HG03432 (cell line): Measurements from ENCODE around the gene CXCL3.

ENCODE experiments used
- ATAC-seq: cut with Tn5 transposase; IDR thresholded peaks from one replicate; pipeline ENCODE4 v1.9.1; 2021; ENCODE audit warnings: mild to moderate bottlenecking, moderate library complexity; ENCODE audit not compliant: unreplicated experiment

The CXCL3 gene

DNA sequence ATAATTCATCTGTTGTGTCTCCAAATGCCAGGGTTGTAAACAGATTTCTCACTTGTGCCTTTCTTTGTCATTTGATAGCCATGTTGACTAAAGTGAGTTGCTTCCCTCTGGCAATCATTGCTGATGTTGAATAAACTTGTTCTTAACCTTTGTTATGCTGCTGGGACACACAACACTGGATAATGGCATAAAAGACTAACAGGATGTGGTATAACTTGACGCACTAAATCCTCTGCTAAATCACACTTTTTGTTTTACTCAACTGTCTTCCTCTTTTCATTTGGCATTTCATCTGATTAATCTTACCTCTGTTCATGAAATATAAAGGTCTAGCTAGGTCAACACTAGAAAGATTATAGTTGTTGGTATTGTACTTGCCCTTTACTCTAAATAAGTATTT, 22.4 kb downstream of the CXCL3 start:
- no peak for ATAC-seq

DNA sequence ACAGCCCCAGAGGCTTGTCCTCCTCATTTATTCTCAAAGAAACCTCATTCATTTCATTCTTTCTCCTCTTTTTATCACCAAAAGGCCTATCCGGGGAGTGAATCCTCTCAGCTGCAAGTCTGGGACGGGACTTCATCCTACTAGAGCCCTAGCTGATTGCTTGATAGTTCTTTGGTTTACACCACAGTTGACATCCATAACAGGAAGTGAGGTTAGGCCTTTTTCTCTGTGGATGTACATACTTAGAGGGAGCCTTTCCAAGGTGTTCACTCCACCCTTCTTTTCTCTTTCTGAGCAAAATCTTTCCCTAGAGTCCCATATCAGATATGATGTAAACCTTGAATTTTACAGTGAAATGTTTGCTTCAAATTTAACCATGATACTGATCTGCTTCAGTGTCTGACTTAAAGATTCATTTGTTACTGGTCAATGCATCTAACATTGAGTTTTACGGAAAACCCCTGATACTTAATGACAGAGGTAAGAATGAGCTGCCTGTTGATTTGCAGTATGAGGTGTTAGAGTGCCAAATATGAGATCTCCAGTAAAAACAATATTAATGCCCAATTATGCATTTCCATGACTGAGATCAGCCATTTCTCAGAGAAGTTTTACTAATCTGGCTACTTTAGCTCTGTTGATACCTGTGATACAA, 23.2 kb downstream of the CXCL3 start:
- no peak for ATAC-seq

DNA sequence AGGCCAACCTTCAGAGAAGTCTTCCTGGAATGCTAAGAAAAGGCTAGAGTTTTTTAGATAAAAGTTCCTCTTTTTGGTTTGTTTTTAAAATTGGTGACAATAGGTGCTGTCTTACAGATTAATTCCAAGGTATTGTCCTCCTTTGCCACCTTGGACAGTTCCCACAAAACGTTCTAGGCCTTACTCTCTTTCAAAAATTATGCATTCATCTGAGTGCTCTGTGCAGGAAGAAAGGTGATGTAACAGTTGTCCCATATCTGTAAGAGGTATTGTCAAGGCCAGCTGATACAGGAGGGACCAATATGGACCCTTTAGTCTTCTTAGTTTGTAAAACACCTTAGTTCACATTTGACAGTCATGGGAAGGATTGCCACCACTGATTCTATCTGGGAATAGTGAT, 24.2 kb downstream of the CXCL3 start:
- no peak for ATAC-seq

DNA sequence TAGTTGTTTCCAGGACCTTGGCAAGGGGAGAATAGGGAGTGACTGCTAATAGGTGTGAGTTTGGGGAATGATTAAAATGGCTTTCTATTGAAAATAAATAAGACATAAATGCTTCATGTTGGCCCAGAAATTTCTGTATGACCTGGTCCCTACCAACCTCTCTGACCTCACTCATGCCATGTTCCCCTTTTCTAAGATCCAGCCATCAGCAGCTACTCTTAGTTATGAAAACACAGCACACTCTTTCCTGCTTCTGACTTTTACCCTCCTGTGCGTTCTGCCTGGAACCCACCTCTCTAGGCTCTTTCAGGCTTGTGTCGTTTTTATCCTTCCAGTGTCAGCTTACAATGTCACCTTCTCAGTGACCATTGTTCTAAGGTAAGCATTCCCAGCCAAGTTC, 25.2 kb downstream of the CXCL3 start:
- ATAC-seq, result no peak

DNA sequence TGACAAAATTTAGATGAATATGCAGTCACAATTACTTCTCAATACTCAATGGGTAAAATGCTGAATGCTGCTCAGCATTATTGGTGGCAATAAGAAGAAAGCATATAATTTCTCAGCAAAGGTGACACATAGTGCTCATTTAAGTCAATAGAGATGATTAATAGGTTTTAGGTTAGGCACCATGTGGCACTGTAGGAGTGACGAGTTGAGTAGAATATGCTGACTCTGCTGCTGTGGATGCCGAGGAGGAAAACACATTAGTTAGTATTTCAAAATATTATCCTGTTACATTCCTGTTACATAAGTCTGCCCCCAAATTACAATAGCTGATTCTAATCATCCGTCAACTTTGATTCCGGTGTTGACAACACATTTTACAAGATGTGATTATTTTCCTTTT, 26.4 kb downstream of the CXCL3 start:
- no peak for ATAC-seq

DNA sequence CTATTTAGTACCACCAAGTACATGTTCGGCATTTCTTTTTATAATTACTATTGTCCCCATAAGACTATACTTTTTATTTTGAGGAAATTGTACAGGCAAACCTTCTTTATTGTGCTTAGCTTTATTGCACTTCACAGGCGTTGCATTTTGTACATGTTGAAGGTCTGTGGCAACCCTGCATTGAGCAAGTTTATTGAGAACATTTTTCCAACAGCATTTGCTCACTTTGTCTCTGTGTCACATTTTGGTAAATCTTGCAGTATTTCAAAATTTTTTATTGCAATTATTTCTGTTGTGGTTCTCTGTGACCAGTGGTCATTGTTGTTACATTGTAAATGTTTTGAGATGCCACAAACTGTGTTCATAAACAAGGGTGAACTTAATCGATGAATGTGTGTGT, 29.2 kb downstream of the CXCL3 start:
- ATAC-seq, result no peak

DNA sequence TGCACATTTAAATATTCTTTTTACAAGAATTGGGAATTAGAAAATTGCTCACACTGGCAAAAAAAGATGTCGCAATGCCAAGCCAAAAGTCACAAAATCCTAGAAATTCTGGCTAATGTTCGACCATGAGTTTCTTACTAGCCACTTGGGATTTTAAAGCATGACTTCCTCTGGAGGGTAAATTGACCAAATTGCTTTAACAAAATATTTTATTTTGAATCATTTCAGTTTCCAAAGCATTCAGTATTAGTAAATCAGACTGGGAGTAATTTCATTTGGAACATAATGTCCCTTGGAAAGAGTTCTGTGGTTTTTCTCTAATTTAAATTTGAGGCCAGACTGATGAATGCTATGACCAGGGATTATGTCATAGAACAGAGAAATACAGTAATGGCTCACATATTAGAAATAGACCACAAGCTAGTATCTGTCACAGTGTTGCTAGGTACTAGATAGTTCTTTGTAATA, 32.4 kb downstream of the CXCL3 start:
- no peak for ATAC-seq

DNA sequence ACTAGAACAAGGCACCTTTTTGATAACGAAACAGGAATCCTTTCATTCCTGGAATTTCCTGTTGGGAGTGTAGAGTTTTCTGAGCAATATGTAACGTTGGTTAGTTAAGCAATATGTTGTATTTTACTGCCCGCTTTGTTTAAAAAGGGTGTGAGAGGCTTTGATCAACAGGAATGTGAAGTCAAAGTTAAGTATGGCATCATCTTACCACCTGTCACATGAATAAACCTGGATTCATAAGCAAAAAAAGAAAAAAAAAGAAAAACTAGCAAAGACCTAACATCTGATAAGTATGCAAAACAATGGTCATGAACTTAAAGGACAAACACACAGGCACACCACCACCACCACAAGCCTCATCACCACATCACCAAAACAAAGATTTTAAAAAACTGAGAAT, 33.0 kb downstream of the CXCL3 start:
- ATAC-seq, result no peak

DNA sequence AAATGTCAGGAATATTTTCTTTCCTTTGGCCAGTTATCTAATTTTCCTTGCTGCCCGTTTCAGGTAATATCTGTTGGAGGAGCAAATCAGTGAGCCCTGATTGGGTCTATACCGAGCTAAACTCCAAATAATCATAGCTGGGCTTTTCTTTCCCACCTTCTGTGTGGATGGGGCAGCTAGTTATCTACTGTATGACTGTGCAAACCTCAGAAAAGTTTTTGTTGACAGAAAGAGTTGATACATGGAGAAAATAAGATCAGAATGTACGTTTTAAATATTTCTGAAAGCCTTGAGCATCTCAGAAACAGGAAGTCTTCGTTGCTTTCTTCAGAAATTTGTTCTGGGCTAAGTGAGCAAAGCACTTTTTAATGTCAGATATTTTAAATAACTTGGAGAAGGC, 33.8 kb downstream of the CXCL3 start:
- ATAC-seq, result no peak

DNA sequence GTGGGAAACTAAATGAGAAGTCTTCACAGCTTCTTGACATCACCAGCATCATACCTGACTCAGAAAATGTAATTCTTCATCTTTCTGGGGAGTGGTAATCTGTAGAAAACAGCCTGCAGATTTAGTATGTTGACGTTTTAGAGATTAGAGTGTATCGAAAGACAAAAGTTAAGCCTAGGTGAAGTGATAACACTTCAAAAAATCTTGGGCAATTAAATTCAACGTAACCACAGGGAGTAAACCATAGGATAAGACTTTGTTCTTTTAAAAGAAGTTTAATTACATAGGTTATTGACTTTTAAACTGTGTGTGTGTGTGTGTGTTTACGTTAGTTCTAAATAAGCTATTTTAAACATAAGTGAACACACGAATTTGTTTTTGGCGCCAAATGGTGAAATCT, 38.2 kb downstream of the CXCL3 start:
- no peak for ATAC-seq

DNA sequence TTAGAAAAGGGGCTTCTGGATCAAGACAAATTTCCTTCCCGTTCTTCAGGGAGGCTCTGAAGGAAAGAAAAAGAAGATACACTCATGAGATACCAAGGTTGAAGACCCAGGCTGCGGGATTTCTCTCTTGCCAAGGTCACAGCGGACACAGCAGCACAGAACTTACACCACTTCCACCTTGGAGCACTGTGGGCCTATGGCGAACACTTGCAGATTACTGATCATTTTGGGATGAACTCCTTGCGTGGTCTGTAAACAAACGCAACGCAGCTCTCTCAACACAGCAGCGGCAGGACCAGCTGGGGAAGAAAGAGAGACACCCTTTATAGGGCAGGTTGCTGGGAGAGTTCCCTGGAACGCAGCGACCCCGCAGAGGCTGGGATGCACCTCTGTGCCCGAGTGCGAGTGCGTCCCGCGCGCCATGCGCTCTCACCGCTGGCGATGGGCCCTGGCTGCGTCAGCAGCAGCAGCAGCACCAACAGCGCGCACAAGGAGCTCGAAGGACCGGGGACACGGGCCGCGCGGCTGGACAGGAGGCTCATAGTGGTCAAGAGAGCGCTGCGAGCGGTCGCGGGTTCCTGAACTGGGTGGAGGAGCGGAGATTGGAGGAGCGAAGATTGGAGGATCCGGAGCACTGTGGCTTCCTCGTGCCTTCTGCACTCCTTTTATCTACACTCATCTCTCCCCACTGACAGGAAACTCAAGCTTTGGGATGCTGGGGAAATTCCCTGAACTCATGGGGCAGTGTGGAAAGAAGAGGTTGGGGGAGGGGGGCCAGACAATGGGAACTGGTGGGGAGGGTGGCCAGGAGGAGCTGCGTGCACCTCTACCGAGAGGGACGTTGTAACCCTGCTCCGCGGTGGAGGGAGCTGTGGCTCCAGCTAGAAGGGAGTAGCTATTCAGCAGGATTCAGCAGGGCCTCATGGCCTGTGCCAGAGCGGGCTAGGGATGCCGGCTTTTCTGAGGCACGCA, 40.2 kb downstream of the CXCL3 start, which contains the start of gene CXCL5:
TSS of gene CXCL5 (minus strand) at position 638 of the 972 bp plus-strand sequence. CDS start at position 542, 96 bp downstream.
- no peak for ATAC-seq

DNA sequence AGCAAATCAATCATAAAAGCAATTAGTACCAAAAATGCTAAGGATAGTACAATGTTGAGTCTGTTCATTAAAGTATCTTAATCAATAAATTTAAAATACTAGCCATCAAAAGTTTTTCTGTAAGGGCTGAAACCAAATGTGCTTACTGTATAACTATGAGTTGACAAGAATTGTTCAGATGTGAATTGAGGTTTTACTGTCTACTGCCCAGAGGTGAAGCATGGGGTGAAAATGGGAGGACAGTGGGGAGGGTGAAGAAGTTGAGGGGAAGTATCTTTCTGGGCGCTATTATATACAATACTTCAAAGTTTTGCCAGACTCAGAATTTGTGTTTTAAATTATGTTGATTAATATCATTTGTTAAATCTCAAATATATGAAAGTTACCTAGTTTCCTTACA, 46.4 kb downstream of the CXCL3 start:
- ATAC-seq, result no peak

DNA sequence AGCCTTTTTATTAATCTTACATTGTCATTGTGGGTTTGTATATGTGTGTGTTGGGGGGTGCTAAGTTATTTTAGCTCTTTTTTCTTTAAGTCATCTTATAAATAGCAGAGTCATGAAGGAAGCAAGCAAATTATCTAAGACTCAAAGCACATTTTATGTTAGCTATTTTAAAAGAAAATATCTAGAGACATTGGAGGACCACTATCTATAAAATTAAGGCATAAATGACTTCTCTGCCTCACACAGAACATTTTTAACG, 46.8 kb downstream of the CXCL3 start:
- no peak for ATAC-seq

DNA sequence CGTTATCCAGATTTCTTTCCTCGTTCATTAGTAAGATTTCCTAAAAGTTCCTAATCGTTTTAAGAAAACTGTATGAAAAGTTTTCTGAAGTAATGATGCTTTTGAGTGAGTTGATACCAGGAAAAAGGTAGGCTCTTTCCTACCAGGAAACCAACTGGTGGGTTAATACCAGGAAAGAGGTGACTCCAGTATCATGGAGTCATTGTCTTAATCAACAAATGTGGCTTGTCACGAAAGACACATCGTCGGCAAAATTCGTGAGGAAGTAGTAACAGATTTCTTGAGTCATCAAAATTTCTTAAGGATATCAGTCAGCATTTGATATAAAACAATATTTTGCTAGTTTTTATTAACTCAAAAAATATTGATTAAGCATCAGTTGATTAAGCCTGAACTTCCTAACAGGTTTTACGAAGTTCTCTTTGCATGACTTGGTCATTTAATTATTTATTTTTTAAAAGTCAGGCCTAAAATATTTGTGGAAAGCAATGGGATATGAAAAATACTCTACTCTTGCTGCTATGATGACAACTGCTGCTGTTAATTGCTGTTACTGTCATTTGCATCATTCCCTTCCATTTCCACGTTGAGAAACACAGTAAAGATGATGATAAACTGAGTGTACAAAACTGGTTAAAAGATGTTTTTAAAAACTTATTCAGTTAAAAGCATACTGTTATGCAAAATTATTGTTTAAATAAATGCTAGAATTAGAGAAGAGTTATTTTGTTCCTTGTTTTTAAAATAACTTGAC, 47.3 kb downstream of the CXCL3 start:
- ATAC-seq, result no peak

DNA sequence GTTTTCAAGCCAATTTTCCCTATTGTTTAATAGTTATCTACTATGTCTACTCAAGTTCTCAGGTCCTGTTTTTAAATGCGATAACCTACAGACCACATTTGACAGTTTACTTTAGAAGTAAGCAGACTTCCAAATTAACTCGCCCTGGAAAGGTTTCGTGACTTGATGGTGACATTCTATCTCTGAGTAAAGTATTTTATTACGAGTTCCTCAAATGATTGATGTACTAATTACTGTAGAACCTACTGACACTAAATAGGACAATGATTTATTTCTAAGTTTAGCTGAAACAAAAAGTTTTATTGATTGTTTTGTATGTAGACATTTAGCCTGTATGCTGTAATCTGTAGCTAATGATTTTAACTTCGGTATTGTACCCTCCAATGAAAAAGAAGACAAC, 48.6 kb downstream of the CXCL3 start:
- no peak for ATAC-seq

DNA sequence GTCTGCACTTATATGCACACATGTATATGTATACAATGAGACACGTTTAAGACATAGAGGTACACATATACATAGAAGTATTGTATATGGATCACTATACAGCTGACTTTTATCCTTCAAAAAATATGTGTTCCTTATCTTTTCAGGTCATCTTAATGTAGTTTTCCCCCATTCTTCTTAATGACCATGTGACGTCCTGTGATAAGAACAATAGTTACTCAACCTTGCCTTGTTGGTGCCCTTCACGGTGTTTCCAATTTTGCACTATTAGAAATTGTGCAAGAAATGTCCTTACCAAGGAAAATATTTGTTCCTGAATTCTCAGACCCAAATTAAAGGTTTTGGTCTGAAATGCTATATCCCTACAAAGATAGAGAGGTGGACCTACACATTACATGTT, 49.5 kb downstream of the CXCL3 start:
- no peak for ATAC-seq

DNA sequence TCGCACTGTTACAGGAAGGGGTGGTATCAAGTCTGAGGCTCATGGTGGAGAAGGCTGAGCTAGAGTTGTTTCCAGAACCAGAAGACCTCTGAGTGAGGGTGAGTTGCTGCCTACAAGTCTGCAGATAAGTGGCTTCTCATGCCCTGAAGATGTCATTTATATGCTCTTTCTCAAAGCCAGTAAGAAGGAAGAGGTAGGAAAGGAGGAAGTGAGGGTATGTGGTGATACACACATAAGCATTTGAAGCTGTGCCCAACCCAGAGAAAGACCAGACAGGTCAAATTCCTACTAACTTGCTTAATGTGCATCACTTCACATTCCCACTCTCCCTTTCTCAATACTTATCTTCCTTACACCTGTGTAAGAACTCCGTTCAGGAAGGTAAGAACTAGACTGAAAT, 50.4 kb downstream of the CXCL3 start, which contains the start of gene PPBP:
TSS of gene PPBP (minus strand) at position 130 of the 400 bp plus-strand sequence. CDS start at position 43, 87 bp downstream.
- no peak for ATAC-seq
